LNCaP clone FGC (cell line): Measurements from ENCODE around the gene SCARB1.
A peak's percentile ranks its signal among the peaks of the same experiment; 100 is the strongest.

ENCODE experiments used
- DNase-seq: peaks from one replicate; pipeline ENCODE4 v3.0.0-alpha.2; 2011; ENCODE audit warnings: low read depth
- H3K4me3 ChIP-seq: 2 replicates; pipeline ENCODE4 v1.5.1; 2011; ENCODE audit warnings: mild to moderate bottlenecking, low read depth, low read length, control low read depth
- TF ChIP-seq, protein P1 (sequence below): IDR thresholded peaks from 2 replicates; pipeline ENCODE4 v1.5.1; 2012; ENCODE audit warnings: mild to moderate bottlenecking; ENCODE audit not compliant: control insufficient read depth, insufficient read depth; ENCODE audit errors: extremely low read depth

SCARB1 gene

DNA sequence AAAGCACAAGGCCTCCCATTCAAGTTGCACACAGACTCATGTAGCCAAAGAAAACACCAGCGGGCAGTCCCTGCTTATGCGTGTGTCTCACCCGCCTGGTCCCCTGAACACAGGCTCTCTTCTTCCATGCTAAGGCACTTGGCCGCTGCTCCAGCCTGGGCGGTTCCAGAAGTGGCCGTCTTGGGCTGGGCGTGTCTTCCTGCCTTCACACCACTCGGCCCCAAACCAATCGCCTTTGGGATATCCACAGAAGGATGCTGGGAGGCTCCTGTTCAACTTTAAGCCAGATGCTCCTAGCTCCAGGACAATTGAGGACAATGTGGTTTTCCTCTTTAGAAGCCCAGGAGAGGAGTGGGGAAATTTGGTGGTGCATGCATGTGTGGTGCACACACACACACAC, 2.2 kb downstream of the SCARB1 start:
- TF ChIP-seq, protein P1, sequence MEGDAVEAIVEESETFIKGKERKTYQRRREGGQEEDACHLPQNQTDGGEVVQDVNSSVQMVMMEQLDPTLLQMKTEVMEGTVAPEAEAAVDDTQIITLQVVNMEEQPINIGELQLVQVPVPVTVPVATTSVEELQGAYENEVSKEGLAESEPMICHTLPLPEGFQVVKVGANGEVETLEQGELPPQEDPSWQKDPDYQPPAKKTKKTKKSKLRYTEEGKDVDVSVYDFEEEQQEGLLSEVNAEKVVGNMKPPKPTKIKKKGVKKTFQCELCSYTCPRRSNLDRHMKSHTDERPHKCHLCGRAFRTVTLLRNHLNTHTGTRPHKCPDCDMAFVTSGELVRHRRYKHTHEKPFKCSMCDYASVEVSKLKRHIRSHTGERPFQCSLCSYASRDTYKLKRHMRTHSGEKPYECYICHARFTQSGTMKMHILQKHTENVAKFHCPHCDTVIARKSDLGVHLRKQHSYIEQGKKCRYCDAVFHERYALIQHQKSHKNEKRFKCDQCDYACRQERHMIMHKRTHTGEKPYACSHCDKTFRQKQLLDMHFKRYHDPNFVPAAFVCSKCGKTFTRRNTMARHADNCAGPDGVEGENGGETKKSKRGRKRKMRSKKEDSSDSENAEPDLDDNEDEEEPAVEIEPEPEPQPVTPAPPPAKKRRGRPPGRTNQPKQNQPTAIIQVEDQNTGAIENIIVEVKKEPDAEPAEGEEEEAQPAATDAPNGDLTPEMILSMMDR, result no peak
- no peak overlapping the region for H3K4me3 ChIP-seq
- peak; percentile 67 for DNase-seq

DNA sequence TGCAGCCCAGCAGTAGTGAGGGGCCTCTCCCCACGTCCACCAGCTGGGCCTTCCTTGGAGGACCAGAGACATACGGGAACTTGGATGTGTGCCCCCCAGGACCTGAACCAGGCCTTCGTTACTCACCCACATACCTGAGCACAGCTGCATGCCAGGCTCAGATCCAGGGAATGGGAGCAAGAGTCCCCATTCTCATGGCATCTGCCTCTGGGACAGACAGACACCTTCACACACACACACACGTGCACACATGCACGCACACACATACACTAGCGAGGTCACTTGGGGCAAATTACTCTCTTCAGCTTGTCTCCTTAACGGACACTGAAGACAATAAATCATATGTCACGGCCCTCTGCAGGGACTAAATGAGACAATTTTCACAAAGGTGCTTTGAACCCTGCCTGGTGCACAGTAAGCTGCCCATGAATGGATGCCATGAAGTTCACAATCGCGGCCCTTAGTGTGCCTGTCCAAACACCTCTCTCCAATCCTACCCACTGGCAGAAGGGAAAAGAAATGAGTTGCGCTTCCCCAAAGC, 5.7 kb downstream of the SCARB1 start:
- DNase-seq, result no peak
- TF ChIP-seq, protein P1, result no peak
- no peak overlapping the region for H3K4me3 ChIP-seq

DNA sequence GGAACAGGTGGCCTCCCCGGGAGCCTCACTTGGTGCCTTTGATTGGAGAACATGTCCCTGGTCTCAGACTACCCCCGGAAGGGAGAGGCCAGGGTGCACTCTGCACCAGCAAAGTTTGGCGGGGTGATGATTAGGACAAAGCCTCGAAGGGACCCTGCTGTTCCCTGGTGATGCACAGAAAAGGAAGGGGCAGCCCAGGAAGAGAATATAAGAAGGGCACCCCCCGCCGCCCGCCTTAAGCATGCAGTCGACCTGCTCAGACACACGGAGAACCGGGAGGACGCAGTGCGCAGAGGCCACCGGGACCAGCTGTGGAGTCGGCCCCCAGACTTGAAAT, 6.9 kb downstream of the SCARB1 start:
- no peak overlapping the region for H3K4me3 ChIP-seq
- TF ChIP-seq, protein P1, result no peak
- no peak for DNase-seq

DNA sequence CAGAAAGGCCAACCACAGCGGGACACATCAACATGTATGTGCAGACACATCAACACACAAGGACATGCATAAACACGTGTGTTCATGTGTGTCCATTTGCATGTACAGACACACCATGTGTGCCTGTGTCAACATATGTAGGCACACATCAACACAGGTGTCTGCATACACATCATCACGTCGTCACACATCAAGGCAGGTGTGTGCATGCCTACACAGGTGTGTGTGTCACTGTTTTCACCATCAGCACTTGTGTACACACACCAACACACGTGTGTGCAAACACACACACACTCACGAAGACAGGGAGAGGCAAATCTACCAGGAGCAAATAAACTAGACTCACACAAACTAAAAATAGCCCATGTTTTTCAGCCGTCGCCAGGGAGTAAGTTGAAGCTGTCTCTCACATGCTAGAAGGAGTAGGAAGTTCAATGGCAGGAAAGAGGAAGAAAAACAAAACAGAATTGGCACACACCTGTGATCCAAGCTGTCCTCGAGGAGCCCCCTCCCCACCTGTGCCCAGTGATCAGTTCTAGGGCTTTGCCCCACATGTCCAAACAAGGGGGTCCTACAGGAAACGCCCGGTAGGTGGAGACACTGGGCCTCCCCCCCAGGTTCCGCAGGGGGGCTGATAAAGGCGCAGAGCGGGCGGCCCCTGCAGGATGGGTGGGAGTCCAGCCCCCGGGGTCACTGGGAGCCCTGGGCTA, 7.4 kb downstream of the SCARB1 start:
- TF ChIP-seq, protein P1, result no peak
- H3K4me3 ChIP-seq, result no peak overlapping the region
- DNase-seq, result no peak

DNA sequence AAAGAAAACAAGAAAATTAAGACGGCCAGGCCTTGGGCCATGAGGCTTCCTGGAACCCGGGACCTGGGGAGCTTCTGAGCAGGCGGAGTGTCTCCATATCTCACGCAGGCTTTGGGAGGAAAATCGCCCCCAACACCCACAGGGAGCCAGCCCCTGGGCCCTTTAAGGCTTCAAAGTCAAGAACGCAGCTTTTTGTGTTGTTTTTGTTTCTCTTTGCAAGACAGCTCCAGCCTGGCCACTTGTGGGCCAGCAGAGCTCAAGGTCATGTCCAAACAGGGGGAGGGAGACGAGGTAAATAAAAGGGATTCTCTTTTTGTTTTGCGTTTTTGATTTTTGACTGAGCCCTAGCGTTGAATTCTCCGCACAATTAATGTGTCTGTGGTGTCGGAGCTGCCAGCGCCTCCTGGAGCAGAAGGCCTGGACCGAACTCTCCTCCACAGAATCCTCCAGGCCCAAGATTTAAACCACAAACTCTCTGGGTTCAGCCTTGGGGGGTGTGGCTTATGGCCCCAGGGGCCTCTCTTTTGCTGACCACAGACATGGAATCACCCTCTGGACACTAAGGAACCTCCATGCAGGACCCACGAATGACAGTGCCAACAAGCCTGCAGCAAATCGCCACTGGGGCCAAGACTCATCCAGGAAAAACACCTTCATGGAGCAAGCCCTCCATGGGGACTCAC, 8.2 kb downstream of the SCARB1 start:
- TF ChIP-seq, protein P1, result no peak
- DNase-seq, result no peak
- H3K4me3 ChIP-seq, result no peak overlapping the region

DNA sequence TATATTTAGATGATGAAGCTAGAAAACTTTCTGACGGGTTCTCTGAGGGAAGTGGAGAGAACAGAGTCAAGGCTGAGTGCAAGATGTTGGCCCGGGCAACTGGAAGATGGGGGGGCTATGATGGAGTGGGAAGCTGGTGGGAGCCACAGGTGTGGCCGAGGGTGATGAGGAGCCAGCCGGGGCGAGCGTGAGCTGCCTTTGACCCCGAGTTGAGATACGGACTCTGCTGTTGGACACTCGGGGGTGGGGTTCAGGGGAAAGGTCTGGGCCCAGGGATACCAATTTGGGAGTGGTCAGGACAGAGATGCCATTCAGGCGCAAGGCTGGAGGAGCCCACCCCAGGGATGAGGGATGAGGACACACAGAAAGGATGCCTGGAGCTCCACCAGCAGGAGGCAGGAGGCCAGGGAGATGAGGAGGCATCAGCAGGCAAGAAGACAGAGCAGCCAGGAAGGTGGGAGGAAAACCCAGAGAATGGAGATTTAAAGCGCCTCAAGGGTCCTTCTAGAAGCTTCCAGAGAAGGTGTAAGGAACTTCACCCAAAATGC, 9.0 kb downstream of the SCARB1 start:
- no peak overlapping the region for H3K4me3 ChIP-seq
- no peak for DNase-seq
- TF ChIP-seq, protein P1, result no peak
